Ramos (cell line): ENCODE results near the gene TNS4.

Source experiments
- in situ Hi-C: fragments of 300-500 bp; cut with MboI; formaldehyde crosslinking; loops from one replicate; pipeline ENCODE4 v1.14.3; 2022; ENCODE audit warnings: low sequenced_read_pairs; ENCODE audit not compliant: unreplicated experiment

TNS4 gene

GRCh38 chr17:40461732-40462342 is 39.6 kb downstream of the TNS4 start:
- in situ Hi-C loops, result no loop called here

GRCh38 chr17:40460968-40461731 is 40.3 kb downstream of the TNS4 start:
- in situ Hi-C loops, result no loop called here

- in situ Hi-C loops, result no loop called here
These were observed 40.8 kb downstream of the TNS4 start for GRCh38 chr17:40460604-40460967.

- in situ Hi-C loops, result no loop called here
These were observed 41.5 kb downstream of the TNS4 start for GRCh38 chr17:40459636-40460603.

GRCh38 chr17:40458851-40459482 is 42.5 kb downstream of the TNS4 start:
- in situ Hi-C loops, result no loop called here

- in situ Hi-C loops, result no loop called here
These were observed 43.2 kb downstream of the TNS4 start for GRCh38 chr17:40457964-40458791.

- in situ Hi-C loops, result no loop called here
These were observed 44.1 kb downstream of the TNS4 start for GRCh38 chr17:40457369-40457768.

GRCh38 chr17:40456396-40456951 is 44.9 kb downstream of the TNS4 start:
- in situ Hi-C loops, result no loop called here

- in situ Hi-C loops, result no loop called here
These were observed 46.8 kb downstream of the TNS4 start for GRCh38 chr17:40454613-40454995.

- in situ Hi-C loops, result no loop called here
These were observed 47.4 kb downstream of the TNS4 start for GRCh38 chr17:40453881-40454612.

GRCh38 chr17:40452921-40453378 is 48.5 kb downstream of the TNS4 start:
- in situ Hi-C loops, result no loop called here

- in situ Hi-C loops, result no loop called here
These were observed 49.1 kb downstream of the TNS4 start for GRCh38 chr17:40452216-40452787.

- in situ Hi-C loops, result no loop called here
These were observed 50.0 kb downstream of the TNS4 start for GRCh38 chr17:40451420-40451819.

GRCh38 chr17:40450175-40450574 is 51.2 kb downstream of the TNS4 start:
- in situ Hi-C loops, result no loop called here

GRCh38 chr17:40448639-40449261 is 52.7 kb downstream of the TNS4 start:
- in situ Hi-C loops, result no loop called here

- in situ Hi-C loops, result no loop called here
These were observed 53.2 kb downstream of the TNS4 start for GRCh38 chr17:40448213-40448638.

GRCh38 chr17:40447806-40448205 is 53.6 kb downstream of the TNS4 start:
- in situ Hi-C loops, result no loop called here

- in situ Hi-C loops, result no loop called here
These were observed 54.2 kb downstream of the TNS4 start for GRCh38 chr17:40447148-40447644.
